ENCODE measurements around the gene SEZ6.

The SEZ6 gene

DNA sequence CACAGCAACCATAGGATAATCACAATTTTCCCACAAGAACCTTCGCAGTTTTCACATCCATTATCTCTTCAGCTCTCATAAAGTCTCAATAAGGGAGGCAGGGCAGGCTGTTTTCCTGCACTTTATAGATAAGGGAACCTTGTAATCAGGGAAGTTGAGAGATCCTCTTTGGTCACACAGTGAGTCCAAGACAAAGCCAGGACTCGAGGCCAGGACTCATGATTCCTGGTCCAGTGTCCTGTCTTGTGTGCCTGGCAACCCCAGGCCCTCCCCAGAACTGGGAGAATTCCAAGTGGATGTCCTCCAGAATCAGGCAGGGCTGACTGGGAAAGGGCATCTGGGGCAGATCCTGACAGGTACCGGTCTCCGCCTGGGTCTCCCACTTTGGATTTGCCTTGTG, 31.4 kb downstream of the SEZ6 start:
- DNase-seq = peak in 1 of 14 donors; percentile 56

DNA sequence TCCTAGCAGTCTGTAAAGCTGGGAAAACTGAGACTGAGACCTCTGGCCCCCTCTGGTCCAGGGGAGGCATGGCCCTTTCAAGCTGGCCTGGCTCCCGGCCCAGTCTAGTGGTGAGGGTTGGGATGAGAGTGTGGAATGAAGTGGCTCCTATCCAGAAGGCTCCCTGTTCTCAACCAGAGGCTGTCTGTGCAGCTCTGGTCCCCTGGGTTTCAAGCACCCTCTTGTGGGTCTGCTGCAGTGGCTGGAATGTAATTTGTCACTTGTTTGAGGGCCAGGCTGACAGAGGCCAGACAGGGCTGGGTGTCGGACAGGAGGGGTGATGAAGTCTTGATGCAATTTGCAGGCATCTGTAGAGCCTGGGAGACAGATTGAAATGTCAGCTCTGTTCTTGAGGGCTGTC, 32.4 kb downstream of the SEZ6 start:
- peak in 4 of 14 donors; percentile 5 to 41 (median 24) for DNase-seq

DNA sequence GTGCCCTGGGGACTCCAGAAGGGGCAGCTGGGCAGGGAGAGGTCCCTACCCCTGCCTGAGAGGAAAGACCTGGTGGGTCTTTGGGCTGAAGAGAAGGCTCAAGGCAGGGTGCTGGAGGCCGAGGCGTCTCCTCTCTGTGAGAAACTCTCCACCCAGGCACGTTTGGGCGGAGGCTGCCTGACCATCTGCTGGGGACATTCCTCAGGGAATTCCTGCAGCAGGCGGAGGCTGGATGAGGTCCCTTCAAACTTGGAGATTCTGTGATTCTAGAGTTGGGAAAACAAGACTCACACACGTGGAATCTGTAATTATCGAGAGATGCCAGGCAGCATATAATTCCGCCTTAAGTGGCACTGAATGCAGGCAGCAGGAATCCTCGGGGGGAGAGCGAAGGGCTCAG, 33.4 kb downstream of the SEZ6 start:
- no peak for DNase-seq

DNA sequence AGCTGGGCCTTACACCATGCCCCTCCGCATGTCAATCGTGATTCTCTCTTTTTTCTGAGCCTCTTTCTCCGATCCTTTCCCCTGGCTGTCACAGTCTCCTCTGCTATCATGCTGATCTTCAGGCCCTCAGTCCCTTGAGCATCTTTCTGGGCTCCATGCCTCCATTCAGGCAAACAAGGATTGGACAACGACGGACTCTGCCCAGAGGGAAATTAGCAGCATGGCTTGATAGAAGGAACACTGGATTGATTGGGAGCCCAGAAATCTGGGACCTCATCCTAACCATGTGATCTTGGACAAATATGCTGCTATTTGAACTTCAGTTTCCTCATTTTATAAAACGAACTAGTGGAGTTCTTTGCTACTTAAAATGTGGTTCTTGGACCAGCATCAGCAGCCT, 35.0 kb downstream of the SEZ6 start:
- peak in 8 of 14 donors; percentile 20 to 78 (median 31) for DNase-seq

DNA sequence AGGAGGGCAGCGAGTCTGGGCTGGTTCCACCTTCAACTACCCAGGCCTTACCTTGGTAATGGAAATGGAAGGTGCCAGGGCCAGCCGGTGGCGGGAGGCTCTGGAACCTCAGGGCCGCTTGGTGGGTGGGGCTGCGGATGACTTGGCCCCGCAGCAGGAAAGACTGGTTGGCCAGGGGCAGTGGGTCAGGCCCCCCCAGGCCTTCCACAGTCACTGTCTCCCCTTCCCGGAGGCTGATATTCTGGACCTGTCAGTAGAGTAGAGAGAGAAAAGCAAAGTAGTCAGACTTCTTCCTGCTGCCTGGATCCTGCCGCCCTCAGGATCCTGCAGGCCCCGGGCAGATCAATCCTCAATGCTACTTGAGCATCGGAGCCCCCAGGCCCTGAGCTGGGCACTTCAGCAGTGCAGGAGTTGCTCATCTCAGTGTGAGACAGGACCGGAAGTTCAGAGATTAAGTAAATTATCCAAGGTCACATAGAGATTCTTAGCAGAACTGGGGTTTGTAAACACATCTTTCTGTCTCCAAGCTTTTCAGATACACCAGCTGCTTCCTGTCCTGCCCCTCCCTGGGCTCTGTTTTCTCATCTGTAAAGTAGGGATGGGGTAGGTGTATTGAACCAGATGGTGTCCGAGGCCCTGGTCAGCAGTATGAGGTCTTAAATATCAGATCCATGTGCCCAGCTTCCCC, 36.0 kb downstream of the SEZ6 start:
- no peak for DNase-seq

DNA sequence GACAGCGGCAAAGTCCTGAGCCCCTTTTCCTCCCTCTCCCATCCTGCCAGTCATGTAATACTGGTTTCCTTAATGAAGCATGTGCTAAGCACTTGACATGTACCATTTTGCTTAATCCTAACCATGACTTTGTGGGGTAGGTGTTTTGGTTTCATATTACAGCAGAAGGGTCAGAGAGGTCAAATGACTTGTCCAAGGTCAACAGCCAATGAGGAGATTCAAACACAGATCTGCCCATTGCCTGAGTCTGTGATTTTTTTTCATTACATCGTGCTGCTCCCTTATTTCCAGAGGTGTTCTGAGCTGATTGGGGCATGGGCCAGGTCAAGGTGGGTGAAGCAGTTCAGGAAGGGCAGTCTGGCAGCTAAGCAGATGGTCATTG, 36.9 kb downstream of the SEZ6 start:
- no peak for DNase-seq

DNA sequence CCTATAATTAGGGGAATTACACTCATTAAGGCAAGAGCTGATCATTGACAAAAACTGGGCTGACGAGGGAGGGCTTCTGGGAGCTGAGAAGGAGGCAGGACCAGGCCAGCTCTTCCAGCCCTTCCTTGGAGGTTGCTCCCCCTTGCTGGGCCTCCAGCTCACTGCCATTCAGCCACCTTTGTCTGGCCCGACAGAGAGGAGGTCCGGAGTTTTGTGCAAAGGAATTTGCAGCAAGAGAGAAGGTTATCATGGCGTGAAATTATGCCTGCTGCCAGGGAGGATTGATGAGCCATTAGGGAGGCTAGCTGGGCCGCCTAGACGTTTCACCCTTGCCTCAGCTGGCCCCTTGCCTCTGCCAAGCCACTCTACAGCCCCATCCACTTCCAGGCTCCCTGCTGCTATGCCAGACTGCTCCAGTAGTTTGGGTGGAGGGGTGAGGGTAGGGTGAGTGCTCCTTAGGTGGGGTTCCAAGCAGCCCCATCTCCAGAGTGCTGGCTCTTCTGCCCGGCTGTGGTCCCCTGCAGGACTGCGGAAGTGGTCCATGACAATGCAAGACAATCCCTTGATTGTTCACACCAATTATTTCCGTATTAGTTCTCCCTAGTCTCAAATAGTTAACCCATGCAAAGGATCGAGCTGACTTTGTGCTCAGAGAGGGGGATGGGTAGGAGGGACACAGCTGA, 37.5 kb downstream of the SEZ6 start:
- DNase-seq = peak in 1 of 14 donors; percentile 10

DNA sequence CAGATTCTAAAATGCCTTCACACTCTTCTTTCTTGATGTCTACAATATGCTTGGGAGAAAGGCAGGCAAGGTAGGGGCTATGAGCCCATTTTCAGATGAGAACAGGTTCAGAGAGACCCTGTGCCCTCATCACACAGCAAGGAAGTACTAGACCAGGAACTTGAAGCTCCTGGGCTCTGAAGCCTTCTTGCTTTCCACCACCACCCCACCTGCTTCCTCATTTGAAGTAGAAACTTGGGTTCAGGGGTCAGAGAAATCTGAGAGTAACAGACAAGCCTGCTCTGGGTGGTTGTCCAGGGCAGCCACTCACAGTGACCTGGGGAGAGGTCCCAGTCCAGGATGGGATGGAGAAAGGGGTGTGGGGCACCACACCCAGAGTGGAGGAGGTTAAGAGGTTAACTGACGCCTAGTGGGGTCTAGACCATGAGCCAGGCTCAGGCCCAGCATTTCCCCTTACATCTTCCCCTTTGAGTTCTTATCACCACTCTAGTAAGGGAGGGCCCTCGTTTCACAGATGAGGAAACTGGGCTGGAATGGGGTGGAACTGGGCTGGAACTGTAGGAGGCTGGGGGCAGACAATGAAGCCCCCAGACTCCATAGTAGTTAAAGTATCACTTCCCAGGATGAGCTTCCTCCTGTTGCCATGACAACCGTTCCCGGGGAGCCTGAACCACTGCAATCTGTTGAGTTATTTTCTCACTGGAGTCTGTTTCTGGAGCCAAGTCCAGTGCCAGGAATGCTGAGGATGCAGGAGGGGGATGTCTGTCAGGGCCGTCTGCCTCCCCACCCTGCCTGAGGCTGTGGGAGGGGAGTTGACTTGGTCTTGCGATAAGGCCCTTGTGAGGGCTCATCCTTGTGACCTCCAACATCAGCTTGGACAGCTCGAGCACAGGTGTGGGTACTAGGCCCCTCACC, 38.4 kb downstream of the SEZ6 start:
- peak in 1 of 14 donors; percentile 29 for DNase-seq

DNA sequence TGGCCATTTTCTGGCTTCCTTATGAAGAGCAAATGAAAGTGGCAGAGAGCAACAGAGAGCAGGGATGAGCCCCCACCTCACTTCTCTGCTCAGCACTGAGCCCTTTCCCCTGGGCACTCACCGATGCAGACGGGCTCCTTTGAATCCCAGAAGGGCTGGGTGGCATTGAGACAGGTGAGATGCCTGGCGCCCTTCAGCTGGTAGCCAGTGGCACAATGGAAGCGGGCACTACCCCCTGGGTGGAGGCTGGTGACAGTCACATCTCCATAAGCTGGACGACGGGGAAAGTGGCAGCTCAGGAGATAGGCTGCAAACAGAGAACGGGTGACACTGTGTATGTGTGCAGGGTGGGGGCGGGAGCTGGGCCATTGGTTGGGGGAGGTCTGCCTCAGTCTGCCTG, 42.0 kb downstream of the SEZ6 start:
- no peak for DNase-seq

DNA sequence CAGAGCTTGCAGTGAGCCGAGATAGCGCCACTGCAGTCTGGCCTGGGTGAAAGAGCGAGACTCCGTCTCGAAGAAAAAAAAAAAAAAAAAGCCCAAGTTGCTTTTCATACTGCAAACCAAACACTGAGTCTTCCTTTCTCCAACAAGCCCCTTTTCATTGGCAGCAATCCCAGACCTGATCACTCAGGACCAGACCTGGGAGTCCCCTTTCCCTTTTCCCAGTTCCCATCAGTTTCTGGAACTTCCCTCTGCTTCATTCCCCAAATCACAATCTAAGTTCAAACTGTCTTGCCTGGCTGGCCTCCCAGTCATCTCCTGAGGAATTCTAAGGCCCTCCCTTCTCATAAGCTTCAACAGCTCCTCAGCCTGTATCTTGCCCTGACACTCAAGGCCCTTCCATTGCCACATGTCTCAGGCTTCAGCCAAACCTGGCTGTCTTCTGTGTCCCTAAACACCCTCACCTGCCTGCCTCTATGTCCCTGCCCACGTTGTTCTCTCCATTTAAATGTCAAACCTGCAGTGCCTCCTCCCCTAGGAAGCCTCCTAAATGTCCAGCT, 42.7 kb downstream of the SEZ6 start:
- no peak for DNase-seq

DNA sequence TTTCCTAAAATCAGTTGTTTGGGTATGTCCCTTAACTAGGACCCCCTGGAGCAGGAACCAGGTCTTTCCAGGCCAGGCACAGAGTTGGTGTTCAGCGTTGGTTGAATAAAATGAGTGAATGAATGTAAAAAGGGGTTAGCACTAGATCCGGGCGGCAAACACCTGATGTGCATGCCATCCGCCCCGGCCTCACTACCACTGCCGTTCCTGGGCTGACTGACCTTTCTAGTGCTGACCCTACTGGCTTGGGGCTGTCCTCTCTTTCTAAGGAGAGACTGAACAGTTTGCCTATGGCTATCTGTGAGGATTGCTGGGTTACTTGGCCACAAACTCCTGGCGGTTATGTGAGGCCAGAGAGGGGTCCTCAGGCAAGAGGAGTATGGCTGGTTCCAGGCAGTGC, 44.4 kb downstream of the SEZ6 start:
- no peak for DNase-seq

DNA sequence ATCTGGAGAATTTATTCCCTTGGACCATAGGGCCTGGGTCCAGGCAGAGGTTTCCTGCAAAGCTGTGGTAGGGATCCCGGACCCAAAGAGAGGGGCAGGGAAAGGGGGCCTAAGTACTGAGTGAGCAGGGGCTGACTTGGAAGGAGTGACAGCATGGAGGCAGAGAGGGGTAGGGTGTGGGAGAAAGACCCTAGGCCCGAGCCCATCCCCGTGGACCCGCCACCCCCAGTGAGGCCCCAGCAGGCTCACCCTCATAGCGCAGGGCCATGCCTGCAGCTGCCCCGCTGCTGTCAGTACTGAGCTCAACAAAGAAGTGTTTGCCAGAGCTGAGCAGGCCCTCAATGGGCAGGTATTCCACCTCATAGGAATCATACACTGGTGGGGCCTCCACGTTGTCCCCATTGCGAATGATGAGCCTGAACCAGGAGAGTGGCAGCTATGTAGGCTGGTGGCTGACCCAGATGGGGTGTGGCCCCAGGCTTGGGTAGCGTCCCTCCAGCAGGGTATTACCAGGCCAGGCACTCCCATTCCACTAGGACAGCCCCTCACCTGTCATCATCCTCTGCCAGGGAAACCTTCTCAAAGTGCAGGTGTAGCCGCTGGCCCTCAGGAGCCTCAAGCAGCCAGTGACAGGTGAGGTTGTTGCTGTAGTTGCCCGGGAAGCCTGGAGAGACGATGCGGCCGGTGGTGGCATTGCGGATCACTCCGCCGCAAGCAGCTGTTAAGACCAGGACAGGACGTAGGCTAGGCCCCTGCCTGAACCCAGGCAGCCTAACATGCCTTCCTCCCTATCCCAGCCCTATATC, 45.4 kb downstream of the SEZ6 start:
- no peak for DNase-seq

DNA sequence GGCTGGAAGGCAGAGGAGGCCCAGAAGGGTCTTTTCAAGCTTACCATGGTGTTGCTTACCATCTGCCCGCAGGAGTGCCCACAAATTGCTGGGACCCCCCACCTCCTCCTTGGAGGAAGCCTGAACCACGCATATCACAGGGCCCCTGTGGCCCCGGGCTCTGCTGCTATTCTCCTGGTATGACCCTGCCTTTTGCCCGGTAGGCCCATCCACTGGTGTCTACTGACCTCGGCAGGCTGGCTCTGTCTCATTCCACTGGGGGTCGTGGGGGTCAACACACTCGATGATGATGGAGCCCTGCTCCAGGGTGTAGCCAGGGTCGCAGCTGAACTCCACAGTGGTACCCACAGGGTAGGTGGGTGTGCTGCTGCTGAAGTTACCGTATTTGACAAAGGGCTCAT, 46.4 kb downstream of the SEZ6 start:
- no peak for DNase-seq

DNA sequence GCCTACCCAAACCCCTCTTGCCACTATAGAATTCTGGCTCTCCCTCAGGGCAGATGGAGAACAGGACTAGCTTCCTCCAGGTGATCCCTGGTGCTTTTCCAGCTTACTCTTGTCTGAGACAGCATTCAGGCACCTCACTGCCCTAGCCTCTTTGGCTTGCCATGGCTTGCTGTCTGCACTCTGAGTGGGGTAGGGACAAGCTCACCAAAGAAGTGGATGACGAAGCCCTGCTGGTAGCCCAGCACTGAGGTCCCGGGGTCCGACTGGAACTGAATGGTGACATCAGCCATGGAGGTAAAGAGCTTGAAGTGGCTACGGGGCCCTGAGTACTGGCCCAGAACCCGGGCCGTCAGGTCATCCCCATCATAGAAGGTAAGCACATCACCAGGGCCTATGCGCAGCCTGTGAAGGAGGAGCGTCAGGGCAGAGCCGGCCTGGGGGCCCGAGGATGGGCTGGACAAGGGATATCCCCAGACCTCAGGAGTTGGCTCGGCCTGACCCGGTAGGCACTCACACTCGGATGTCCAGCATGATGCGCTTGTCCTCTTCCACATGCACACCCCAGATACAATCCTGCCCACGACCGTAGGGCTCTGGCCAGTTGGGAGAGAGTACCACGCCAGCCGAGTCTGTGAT, 46.9 kb downstream of the SEZ6 start:
- no peak for DNase-seq

DNA sequence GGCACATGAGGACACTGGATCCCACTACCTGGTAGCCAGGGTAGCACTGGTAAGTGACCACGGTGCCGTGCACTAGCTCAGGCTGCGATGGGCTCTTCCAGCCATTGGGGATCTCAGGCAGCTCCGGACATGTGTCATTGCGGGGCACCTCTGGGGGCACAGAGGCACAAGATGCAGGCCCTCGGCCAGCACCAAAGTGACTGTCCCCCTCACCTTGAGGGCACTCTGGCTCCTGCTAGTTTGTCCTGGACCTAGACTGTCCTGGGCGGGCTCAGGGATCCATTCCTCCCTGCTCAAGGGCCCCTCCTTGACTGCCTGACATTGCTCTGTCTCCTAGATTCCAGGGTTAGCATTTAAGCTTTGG, 47.9 kb downstream of the SEZ6 start:
- no peak for DNase-seq

DNA sequence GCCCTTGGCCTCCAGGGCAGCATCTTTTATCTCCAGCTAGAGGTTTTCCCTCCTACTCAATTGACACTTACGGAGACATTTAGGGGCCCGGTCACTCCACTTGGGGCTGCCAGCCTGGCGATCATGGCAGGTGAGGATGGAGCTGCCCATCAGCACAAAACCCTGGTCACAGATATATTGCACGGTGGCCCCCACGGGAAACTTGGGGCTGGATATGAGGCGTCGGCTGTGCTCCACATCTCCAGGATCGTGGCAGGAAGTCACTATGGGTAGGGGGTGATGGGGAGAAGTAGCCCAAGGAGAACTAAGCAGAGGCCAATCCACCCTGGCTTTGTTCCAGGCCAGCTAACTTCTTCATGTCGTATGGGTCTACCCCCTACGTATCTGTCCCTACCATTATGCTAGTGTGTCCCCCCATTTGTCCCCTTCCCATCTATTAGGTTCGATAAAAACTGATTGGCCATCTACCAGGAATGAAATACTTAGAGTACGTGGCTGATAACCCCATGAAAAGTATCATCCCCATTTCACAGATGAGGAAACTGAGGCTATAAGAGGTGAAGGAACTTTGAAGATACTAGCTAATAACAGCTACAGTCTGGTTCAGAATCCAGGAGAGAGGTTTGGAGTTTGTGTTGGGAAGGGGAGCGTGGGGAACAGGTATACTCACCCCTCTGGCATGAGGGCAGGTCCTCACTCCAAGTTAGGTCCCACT, 48.4 kb downstream of the SEZ6 start:
- no peak for DNase-seq

DNA sequence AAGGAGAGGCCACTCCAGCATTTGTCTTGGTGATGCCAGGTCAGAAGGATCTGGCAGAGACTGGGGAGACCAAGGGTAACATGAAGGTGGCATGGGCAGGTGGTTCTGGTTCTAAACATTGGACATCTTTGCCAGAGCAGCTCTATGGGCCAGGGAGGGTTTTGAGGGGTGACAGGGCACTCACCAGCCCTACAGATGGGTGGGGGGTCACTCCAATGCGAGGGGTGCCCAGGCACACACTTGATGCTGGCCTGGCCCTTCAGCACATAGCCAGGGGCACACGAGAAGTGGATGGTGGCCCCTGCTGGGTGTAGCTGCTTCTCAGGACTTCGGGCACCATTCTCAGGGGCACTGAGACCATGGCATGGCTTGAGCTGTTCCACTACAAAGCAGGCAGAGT, 49.0 kb downstream of the SEZ6 start:
- DNase-seq = no peak

DNA sequence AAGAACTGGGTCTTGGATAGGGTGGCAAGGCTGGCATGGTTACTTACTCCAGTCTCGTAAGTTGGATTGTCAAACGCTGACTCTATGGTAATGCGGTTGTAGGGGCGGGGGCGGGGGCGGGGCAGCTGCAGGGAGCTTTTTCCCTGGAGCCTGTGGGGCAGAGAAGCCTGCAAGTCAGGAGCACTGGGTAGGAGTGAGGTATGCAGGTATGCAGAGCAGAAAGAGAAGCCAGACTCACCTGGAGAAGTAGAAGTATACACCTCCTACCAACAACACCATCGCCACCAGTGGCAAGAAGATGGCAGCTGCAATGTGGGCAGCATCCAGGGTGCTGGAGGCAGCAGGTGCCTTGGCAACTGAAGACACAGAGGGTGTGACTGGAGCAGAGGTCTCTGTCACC, 49.7 kb downstream of the SEZ6 start:
- DNase-seq = no peak

DNA sequence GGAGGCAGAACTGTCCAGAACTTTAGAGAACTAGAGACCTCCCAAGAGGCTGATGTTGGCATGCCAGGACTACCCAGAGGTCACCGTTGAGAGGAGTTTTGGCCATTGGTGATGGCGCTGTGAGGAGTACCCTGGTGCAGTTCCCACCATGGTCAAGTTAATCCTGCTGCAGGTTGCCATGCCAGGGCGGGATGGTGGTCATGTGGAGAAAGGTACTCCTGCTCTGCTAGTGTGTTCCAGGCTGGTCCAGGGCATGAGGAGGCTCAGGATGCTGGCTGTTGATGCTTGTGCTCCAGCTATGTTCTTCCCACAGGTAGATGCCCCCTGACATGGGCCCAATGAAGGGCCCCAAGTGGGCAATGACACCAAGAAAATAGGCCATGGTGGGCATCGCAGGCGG, 50.4 kb downstream of the SEZ6 start:
- DNase-seq = no peak

DNA sequence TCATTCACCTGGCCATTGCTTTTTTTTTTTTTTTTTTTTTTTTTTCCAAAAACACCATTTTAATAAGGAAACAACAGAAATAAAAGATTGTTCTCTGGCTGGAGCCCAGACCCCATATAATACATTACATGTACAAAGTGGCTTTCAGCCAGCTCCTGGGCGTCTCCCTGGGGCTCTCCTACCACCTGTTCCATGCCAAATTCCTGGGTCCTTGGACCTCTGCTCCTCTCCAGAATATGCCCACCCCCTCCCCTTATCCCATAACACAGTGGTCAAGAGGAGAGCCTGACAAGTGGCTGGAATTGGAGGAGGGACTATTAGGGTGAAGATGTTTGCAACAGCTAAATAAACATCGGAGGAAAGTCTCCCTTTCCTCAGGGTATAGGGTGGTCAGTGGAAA, 50.9 kb downstream of the SEZ6 start:
- DNase-seq = no peak

All from C1 segment of cervical spinal cord (tissue), 14 donors.